GM21526 (cell line): ENCODE measurements around the gene LMX1B.
"Not testable (repeated sequence)": the region's sequence is repeated elsewhere in the genome, so short reads cannot be mapped to it uniquely, and the experiment has no call there.

Experiments
- ATAC-seq: cut with Tn5 transposase; IDR thresholded peaks from one replicate; pipeline ENCODE4 v1.9.1; 2021; ENCODE audit warnings: moderate library complexity; ENCODE audit not compliant: unreplicated experiment, low FRiP score

LMX1B gene

GRCh38 chr9:126652140-126652582 is 38.4 kb downstream of the LMX1B start:
- no peak for ATAC-seq

GRCh38 chr9:126654124-126654523 is 40.4 kb downstream of the LMX1B start:
- no peak for ATAC-seq

GRCh38 chr9:126656214-126656613 is 42.5 kb downstream of the LMX1B start:
- not testable (repeated sequence) for ATAC-seq

GRCh38 chr9:126658201-126658825 is 44.6 kb downstream of the LMX1B start:
- no peak for ATAC-seq

- no peak for ATAC-seq
Observed at GRCh38 chr9:126658956-126659555, 45.3 kb downstream of the LMX1B start.

- ATAC-seq, result no peak
Observed at GRCh38 chr9:126661122-126661520, 47.4 kb downstream of the LMX1B start.

- no peak for ATAC-seq
Observed at GRCh38 chr9:126661521-126662251, 48.0 kb downstream of the LMX1B start.

- ATAC-seq, result no peak
Observed at GRCh38 chr9:126663661-126664072, 49.9 kb downstream of the LMX1B start.

GRCh38 chr9:126664900-126665643 is 51.3 kb downstream of the LMX1B start:
- ATAC-seq, result no peak

GRCh38 chr9:126665644-126666035 is 51.9 kb downstream of the LMX1B start:
- ATAC-seq, result no peak

- ATAC-seq, result no peak
Observed at GRCh38 chr9:126666155-126666803, 52.6 kb downstream of the LMX1B start.

GRCh38 chr9:126667190-126668055 is 53.7 kb downstream of the LMX1B start:
- ATAC-seq, result no peak

- no peak for ATAC-seq
Observed at GRCh38 chr9:126668058-126668457, 54.3 kb downstream of the LMX1B start.

- no peak for ATAC-seq
Observed at GRCh38 chr9:126669108-126669507, 55.4 kb downstream of the LMX1B start.

GRCh38 chr9:126670270-126670669 is 56.5 kb downstream of the LMX1B start:
- no peak for ATAC-seq

GRCh38 chr9:126671381-126671831 is 57.7 kb downstream of the LMX1B start:
- no peak for ATAC-seq

- no peak for ATAC-seq
Observed at GRCh38 chr9:126671983-126672382, 58.3 kb downstream of the LMX1B start.

- no peak for ATAC-seq
Observed at GRCh38 chr9:126672634-126673284, 59.0 kb downstream of the LMX1B start.
